ENCODE measurements around the gene GRIK1. TPM values are rescaled to one million over a fixed set of nuclear protein-coding genes. Genes with fewer than 3 reads are reported as not detected.

Gene GRIK1
- total and polyA plus RNA-seq, 12 donors, result not detected

GRCh38 chr21:29645666-29646553 lies 293.9 kb downstream of the GRIK1 start:
- no peaks in the 10 kb centered on the region for H3K4me1 ChIP-seq
- no peaks in the 10 kb centered on the region for H3K9me3 ChIP-seq
- intact Hi-C loops (cut with DNase I), result no loop called here
- TF ChIP-seq, protein P1, sequence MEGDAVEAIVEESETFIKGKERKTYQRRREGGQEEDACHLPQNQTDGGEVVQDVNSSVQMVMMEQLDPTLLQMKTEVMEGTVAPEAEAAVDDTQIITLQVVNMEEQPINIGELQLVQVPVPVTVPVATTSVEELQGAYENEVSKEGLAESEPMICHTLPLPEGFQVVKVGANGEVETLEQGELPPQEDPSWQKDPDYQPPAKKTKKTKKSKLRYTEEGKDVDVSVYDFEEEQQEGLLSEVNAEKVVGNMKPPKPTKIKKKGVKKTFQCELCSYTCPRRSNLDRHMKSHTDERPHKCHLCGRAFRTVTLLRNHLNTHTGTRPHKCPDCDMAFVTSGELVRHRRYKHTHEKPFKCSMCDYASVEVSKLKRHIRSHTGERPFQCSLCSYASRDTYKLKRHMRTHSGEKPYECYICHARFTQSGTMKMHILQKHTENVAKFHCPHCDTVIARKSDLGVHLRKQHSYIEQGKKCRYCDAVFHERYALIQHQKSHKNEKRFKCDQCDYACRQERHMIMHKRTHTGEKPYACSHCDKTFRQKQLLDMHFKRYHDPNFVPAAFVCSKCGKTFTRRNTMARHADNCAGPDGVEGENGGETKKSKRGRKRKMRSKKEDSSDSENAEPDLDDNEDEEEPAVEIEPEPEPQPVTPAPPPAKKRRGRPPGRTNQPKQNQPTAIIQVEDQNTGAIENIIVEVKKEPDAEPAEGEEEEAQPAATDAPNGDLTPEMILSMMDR (IDR thresholded peaks at IDR 0.05), result no peak
- no peak for DNase-seq
- no peaks in the 10 kb centered on the region for H3K27me3 ChIP-seq
- no peak overlapping the region for H3K27ac ChIP-seq
- ATAC-seq, result no peak
- H3K4me3 ChIP-seq, result no peak overlapping the region
- 93 to 94% methylated on average over 3 of the region's 3 CpGs for WGBS, 2 donors
- no peaks in the 10 kb centered on the region for H3K36me3 ChIP-seq

GRCh38 chr21:29643289-29643688 lies 296.5 kb downstream of the GRIK1 start:
- H3K9me3 ChIP-seq, result no peaks in the 10 kb centered on the region
- WGBS, 2 donors, result 89 to 94% methylated on average over 3 of the region's 3 CpGs
- H3K4me1 ChIP-seq, result peaks cover 0 to 17% (median 0%) of the 10 kb centered on the region in 9 donors
- H3K4me3 ChIP-seq, result no peak overlapping the region
- TF ChIP-seq, protein P1 (IDR thresholded peaks at IDR 0.05), result no peak
- no peaks in the 10 kb centered on the region for H3K27me3 ChIP-seq
- H3K27ac ChIP-seq, result no peak overlapping the region
- DNase-seq (no peak), ATAC-seq (no peak)
- H3K36me3 ChIP-seq, result no peaks in the 10 kb centered on the region
- intact Hi-C loops (cut with DNase I), result no loop called here

DNA sequence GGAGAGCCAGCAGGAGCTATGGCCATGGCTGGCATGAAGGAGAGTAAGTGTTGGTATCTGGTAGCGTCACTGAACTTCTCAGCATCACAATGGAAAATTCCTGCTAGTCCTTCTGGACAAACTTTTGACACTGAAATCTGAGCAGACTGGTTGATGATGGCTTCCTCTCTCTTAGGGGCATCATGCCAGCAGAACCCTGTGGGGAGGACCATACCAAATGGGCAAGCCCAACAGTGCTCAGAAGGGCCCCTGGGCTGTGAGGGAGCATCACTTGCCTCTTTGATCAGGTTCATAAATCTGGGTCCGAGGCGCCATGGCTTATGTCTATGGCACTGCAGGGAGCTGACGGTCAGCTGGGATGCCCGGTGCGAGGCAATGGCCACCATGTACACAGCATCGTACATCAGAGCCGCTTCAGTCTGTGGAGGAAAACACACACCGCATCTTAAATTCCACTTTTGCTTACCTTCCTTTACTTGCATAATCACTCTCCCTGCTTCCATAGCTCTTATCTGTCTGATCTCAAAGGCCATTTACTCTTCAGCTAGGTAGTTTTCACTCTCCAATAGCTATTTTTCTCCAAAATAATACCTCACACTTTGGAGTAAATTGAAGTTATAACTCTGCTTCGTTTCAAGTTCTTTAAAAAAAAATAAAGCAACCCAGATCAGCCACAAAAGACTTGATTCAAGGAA lies 297.1 kb downstream of the GRIK1 start:
- Histone ChIP-seq H3K4me1 (peaks cover 0 to 17% (median 0%) of the 10 kb centered on the region in 9 donors), H3K36me3 (no peaks in the 10 kb centered on the region), H3K9me3 (no peaks in the 10 kb centered on the region), H3K27ac (no peak overlapping the region), H3K4me3 (no peak overlapping the region), H3K27me3 (no peaks in the 10 kb centered on the region)
- no peak for DNase-seq
- 91 to 96% methylated on average over 10 of the region's 10 CpGs for WGBS, 2 donors
- intact Hi-C loops (cut with DNase I), result no loop called here
- TF ChIP-seq, protein P1 (IDR thresholded peaks at IDR 0.05), result no peak
- no peak for ATAC-seq

- no peaks in the 10 kb centered on the region for H3K36me3 ChIP-seq
- H3K9me3 ChIP-seq, result no peaks in the 10 kb centered on the region
- WGBS, 2 donors, result 72 to 88% methylated on average over 7 of the region's 7 CpGs
- TF ChIP-seq, protein P1 (IDR thresholded peaks at IDR 0.05), result no peak
- intact Hi-C loops (cut with DNase I), result no loop called here
- peaks cover 0 to 17% (median 0%) of the 10 kb centered on the region in 9 donors for H3K4me1 ChIP-seq
- no peak for ATAC-seq
- H3K27me3 ChIP-seq, result no peaks in the 10 kb centered on the region
- DNase-seq, result no peak
- H3K4me3 ChIP-seq, result no peak overlapping the region
- H3K27ac ChIP-seq, result no peak overlapping the region
These were observed 297.9 kb downstream of the GRIK1 start for GRCh38 chr21:29641635-29642550.

Measured in heart right ventricle (tissue), 16 donors.